CD4-positive, alpha-beta memory T cell (primary cell): ENCODE data around the gene SLC8A1. TPM values are rescaled to one million over a fixed set of nuclear protein-coding genes. Genes with fewer than 3 reads are reported as not detected.

Experiments used
- CTCF ChIA-PET: fragments of 350-600 bp; sonication (Branson Sonifier 250); formaldehyde crosslinking; loops from one replicate; lab custom pipeline; 2021; ENCODE audit warnings: inconsistent platforms; ENCODE audit not compliant: partially characterized antibody; lab: Charles Lee
- POLR2A ChIA-PET: fragments of 350-600 bp; sonication (Branson Sonifier 250); formaldehyde crosslinking; loops from one replicate; lab custom pipeline; 2021; ENCODE audit not compliant: partially characterized antibody; lab: Charles Lee
- DNase-seq, 5 donors: peaks; one replicate each; pipeline versions ENCODE4 v3.0.0 to v3.0.0-alpha.2; 2020 to 2022; ENCODE audit warnings: mixed read lengths in 1 of 5
- H3K27ac ChIP-seq: one replicate; pipeline ENCODE4 v1.7.0; 2013; ENCODE audit warnings: low read depth, low read length
- H3K27me3 ChIP-seq: 2 replicates; pipeline ENCODE4 v1.7.0; 2013; ENCODE audit warnings: mild to moderate bottlenecking, low read length, moderate library complexity; ENCODE audit not compliant: insufficient read depth
- H3K36me3 ChIP-seq: 2 replicates; pipeline ENCODE4 v1.7.0; 2013; ENCODE audit warnings: mild to moderate bottlenecking, low read length, moderate library complexity; ENCODE audit not compliant: insufficient read depth
- H3K4me1 ChIP-seq: 2 replicates; pipeline ENCODE4 v1.7.0; 2013; ENCODE audit warnings: mild to moderate bottlenecking, low read length, moderate library complexity; ENCODE audit not compliant: insufficient read depth
- H3K4me3 ChIP-seq, 2 donors: one replicate each; pipeline ENCODE4 v1.7.0; 2013; ENCODE audit warnings: low read length in 2 of 2, mild to moderate bottlenecking in 1 of 2
- H3K9me3 ChIP-seq, 2 donors: one replicate each; pipeline ENCODE4 v1.7.0; 2013; ENCODE audit warnings: low read length in 2 of 2, control low read depth in 1 of 2; ENCODE audit not compliant: control insufficient read depth in 1 of 2
- H3K27ac Mint-ChIP-seq, 7 donors: one replicate each; pipeline ENCODE4 v1.8.0; 2020 to 2021; ENCODE audit warnings: mixed read lengths in 7 of 7, mild to moderate bottlenecking in 6 of 7, inconsistent platforms in 3 of 7, moderate library complexity in 3 of 7
- H3K27me3 Mint-ChIP-seq, 2 donors: one replicate each; pipeline ENCODE4 v1.8.0; 2020 to 2021; ENCODE audit warnings: mixed read lengths in 2 of 2
- H3K36me3 Mint-ChIP-seq, 2 donors: one replicate each; pipeline ENCODE4 v1.8.0; 2020 to 2021; ENCODE audit warnings: mixed read lengths in 2 of 2, inconsistent platforms in 1 of 2, mild to moderate bottlenecking in 1 of 2
- H3K4me1 Mint-ChIP-seq, 4 donors: one replicate each; pipeline ENCODE4 v1.8.0; 2020 to 2021; ENCODE audit warnings: mixed read lengths in 4 of 4, mild to moderate bottlenecking in 1 of 4
- H3K4me3 Mint-ChIP-seq, 8 donors: one replicate each; pipeline ENCODE4 v1.8.0; 2020 to 2021; ENCODE audit warnings: mixed read lengths in 8 of 8, mild to moderate bottlenecking in 7 of 8, moderate library complexity in 6 of 8, inconsistent platforms in 3 of 8
- H3K9me3 Mint-ChIP-seq, 8 donors: one replicate each; pipeline ENCODE4 v1.8.0; 2020 to 2021; ENCODE audit warnings: mixed read lengths in 8 of 8, mild to moderate bottlenecking in 5 of 8, inconsistent platforms in 3 of 8, moderate library complexity in 1 of 8
- intact Hi-C: fragments of 100-400 bp; cut with micrococcal nuclease; formaldehyde crosslinking; loops from one replicate; pipeline ENCODE4 v1.15.1; 2023
- polyA plus RNA-seq, 2 donors: library from polyadenylated mRNA; unstranded; fragments of 300-500 nt; fragmentation: Illumina TruSeq; gene quantifications; one replicate each; pipeline ENCODE4 v1.2.3, GENCODE V29; 2021
- total RNA-seq, 2 experiments: library from RNA; stranded (reverse); gene quantifications; one replicate each; pipeline ENCODE4 v1.2.3, GENCODE V29; 2021

Gene SLC8A1
- total and polyA plus RNA-seq, 4 experiments from 2014 or later, result 0.36 to 0.79 TPM; not detected in 2

DNA sequence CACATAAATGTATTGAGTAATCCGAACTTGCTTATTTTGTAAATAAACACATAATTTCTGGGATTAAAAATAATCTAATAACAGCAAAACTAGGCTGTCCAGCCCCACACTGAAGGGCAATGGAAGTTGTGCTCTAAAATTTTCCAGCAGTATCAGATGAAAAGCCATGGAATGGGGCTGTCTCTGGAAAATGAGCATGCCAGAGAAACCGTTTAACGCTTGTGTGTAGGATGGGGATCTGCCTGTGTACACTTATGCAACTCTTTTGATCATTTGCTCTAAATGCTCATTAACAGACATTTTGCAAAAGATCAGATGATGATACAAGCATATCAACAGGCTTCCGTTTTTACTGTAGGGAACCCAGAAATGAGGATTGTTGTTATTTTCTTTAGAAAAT lies 177.6 kb downstream of the SLC8A1 start:
- Mint-ChIP-seq H3K27ac (no peak overlapping the region), H3K4me3 (no peak overlapping the region), H3K4me1 (no peaks in the 10 kb centered on the region), H3K36me3 (no peaks in the 10 kb centered on the region), H3K9me3 (peaks cover 0 to 5% (median 0%) of the 10 kb centered on the region in 8 donors), H3K27me3 (no peaks in the 10 kb centered on the region)
- no peaks in the 10 kb centered on the region for H3K9me3 ChIP-seq
- no peaks in the 10 kb centered on the region for H3K36me3 ChIP-seq
- intact Hi-C loops, result no loop called here
- no peaks in the 10 kb centered on the region for H3K4me1 ChIP-seq
- H3K27ac ChIP-seq, result no peak overlapping the region
- no peak overlapping the region for H3K4me3 ChIP-seq
- DNase-seq, result no peak
- H3K27me3 ChIP-seq, result no peaks in the 10 kb centered on the region
- ChIA-PET POLR2A (no interaction called here), CTCF (no interaction called here)

DNA sequence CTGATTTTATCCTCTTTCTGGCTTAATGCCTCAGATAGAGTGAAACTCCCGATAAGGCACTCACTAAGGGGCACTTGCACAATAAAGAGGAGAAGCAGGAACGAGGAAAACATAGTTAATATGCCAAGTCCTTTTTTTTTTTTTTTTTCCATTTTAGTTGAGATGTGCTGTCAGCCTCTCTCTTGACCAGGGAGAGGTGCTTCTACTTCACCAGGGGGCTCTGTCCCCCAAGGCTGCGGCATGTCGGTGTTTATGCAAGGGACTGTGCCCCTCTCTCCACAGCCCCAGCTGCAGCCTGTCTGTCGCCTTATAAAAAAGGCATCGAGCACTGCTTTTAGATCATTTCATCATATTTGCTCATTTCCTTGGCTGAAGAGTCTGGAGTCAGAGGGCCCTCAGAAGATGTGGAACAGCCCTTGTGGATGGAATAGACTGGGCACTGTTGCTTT lies 178.1 kb downstream of the SLC8A1 start:
- Histone ChIP-seq H3K27ac (no peak overlapping the region), H3K9me3 (no peaks in the 10 kb centered on the region), H3K4me1 (no peaks in the 10 kb centered on the region), H3K4me3 (no peak overlapping the region), H3K36me3 (no peaks in the 10 kb centered on the region), H3K27me3 (no peaks in the 10 kb centered on the region)
- ChIA-PET CTCF (no interaction called here), POLR2A (no interaction called here)
- no peak for DNase-seq
- Mint-ChIP-seq H3K4me1 (no peaks in the 10 kb centered on the region), H3K27me3 (no peaks in the 10 kb centered on the region), H3K27ac (no peak overlapping the region), H3K36me3 (no peaks in the 10 kb centered on the region), H3K4me3 (no peak overlapping the region), H3K9me3 (peaks cover 0 to 5% (median 0%) of the 10 kb centered on the region in 8 donors)
- intact Hi-C loops, result no loop called here

DNA sequence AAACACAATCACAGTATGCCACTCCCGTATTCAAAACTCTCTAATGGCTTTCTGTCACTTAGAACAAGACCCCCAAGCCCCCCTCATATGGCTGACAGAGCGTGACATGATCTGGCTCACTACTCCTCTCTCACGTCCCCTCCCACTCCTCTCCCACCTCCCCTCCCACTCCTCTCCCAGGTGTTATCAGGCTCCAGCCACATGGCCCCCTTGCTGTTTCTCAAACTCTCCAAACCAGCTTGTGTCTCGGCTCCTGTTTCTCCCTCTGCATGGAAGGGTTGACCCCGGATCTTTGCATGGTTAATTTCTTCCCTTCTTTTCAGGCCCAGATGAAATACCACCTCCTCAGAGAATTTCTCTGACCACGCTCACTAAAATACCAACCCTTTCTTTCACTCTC lies 180.8 kb downstream of the SLC8A1 start:
- Histone ChIP-seq H3K27ac (no peak overlapping the region), H3K36me3 (no peaks in the 10 kb centered on the region), H3K27me3 (no peaks in the 10 kb centered on the region), H3K4me3 (no peak overlapping the region), H3K9me3 (no peaks in the 10 kb centered on the region), H3K4me1 (no peaks in the 10 kb centered on the region)
- H3K9me3 Mint-ChIP-seq, result peaks cover 0 to 5% (median 0%) of the 10 kb centered on the region in 8 donors
- no peak overlapping the region for H3K4me3 Mint-ChIP-seq
- no peaks in the 10 kb centered on the region for H3K4me1 Mint-ChIP-seq
- H3K27ac Mint-ChIP-seq, result no peak overlapping the region
- intact Hi-C loops, result no loop called here
- H3K27me3 Mint-ChIP-seq, result no peaks in the 10 kb centered on the region
- CTCF ChIA-PET, result no interaction called here
- POLR2A ChIA-PET, result no interaction called here
- DNase-seq, result no peak
- H3K36me3 Mint-ChIP-seq, result no peaks in the 10 kb centered on the region

- no peaks in the 10 kb centered on the region for H3K4me1 Mint-ChIP-seq
- Histone ChIP-seq H3K4me3 (no peak overlapping the region), H3K9me3 (no peaks in the 10 kb centered on the region), H3K27me3 (no peaks in the 10 kb centered on the region), H3K36me3 (no peaks in the 10 kb centered on the region), H3K4me1 (no peaks in the 10 kb centered on the region), H3K27ac (no peak overlapping the region)
- H3K9me3 Mint-ChIP-seq, result peaks cover 0 to 5% (median 0%) of the 10 kb centered on the region in 8 donors
- no peak for DNase-seq
- H3K4me3 Mint-ChIP-seq, result no peak overlapping the region
- CTCF ChIA-PET, result no interaction called here
- intact Hi-C loops, result no loop called here
- POLR2A ChIA-PET, result no interaction called here
- no peak overlapping the region for H3K27ac Mint-ChIP-seq
- H3K36me3 Mint-ChIP-seq, result no peaks in the 10 kb centered on the region
- no peaks in the 10 kb centered on the region for H3K27me3 Mint-ChIP-seq
Measured at GRCh38 chr2:40270372-40270771, 181.5 kb downstream of the SLC8A1 start.

GRCh38 chr2:40268566-40268965 lies 183.3 kb downstream of the SLC8A1 start:
- no peaks in the 10 kb centered on the region for H3K27me3 Mint-ChIP-seq
- no peaks in the 10 kb centered on the region for H3K4me1 ChIP-seq
- H3K36me3 ChIP-seq, result no peaks in the 10 kb centered on the region
- no peak overlapping the region for H3K27ac Mint-ChIP-seq
- no peaks in the 10 kb centered on the region for H3K27me3 ChIP-seq
- H3K27ac ChIP-seq, result no peak overlapping the region
- no peaks in the 10 kb centered on the region for H3K9me3 ChIP-seq
- H3K4me3 ChIP-seq, result no peak overlapping the region
- no peak for DNase-seq
- no peaks in the 10 kb centered on the region for H3K36me3 Mint-ChIP-seq
- ChIA-PET POLR2A (no interaction called here), CTCF (no interaction called here)
- no peaks in the 10 kb centered on the region for H3K4me1 Mint-ChIP-seq
- H3K9me3 Mint-ChIP-seq, result peaks cover 0 to 5% (median 0%) of the 10 kb centered on the region in 8 donors
- intact Hi-C loops, result no loop called here
- H3K4me3 Mint-ChIP-seq, result no peak overlapping the region

DNA sequence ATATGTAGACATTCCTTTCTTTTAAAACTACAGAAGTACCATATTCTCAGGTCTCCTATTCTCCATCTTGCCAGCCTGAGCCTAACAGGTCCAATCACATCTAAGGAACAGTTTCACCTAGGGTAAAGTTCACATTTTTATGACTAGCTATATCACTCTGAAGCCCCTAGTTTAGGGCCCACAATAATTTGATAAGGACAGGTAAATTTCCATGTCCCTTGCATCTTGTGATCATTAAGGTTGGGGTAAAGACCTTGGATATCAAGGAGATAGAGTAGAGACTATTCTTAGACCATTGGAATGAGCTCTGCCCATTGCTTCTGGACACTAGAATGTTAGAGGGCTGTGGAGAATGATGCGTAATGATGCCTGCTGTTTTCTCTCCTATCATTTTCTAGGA lies 185.7 kb downstream of the SLC8A1 start:
- Histone ChIP-seq H3K4me1 (no peaks in the 10 kb centered on the region), H3K4me3 (no peak overlapping the region), H3K36me3 (no peaks in the 10 kb centered on the region), H3K27me3 (no peaks in the 10 kb centered on the region), H3K9me3 (no peaks in the 10 kb centered on the region), H3K27ac (no peak overlapping the region)
- POLR2A ChIA-PET, result no interaction called here
- intact Hi-C loops, result no loop called here
- Mint-ChIP-seq H3K4me1 (no peaks in the 10 kb centered on the region), H3K27ac (no peak overlapping the region), H3K9me3 (peaks cover 0 to 3% (median 0%) of the 10 kb centered on the region in 8 donors), H3K27me3 (no peaks in the 10 kb centered on the region), H3K4me3 (no peak overlapping the region), H3K36me3 (no peaks in the 10 kb centered on the region)
- CTCF ChIA-PET, result no interaction called here
- DNase-seq, result no peak

- H3K9me3 ChIP-seq, result no peaks in the 10 kb centered on the region
- H3K27ac ChIP-seq, result no peak overlapping the region
- H3K9me3 Mint-ChIP-seq, result peaks cover 0 to 3% (median 0%) of the 10 kb centered on the region in 8 donors
- CTCF ChIA-PET, result no interaction called here
- no peak for DNase-seq
- POLR2A ChIA-PET, result no interaction called here
- H3K36me3 ChIP-seq, result no peaks in the 10 kb centered on the region
- no peaks in the 10 kb centered on the region for H3K4me1 Mint-ChIP-seq
- no peaks in the 10 kb centered on the region for H3K27me3 ChIP-seq
- intact Hi-C loops, result no loop called here
- H3K4me3 ChIP-seq, result no peak overlapping the region
- H3K27ac Mint-ChIP-seq, result no peak overlapping the region
- H3K4me3 Mint-ChIP-seq, result no peak overlapping the region
- H3K36me3 Mint-ChIP-seq, result no peaks in the 10 kb centered on the region
- no peaks in the 10 kb centered on the region for H3K27me3 Mint-ChIP-seq
- H3K4me1 ChIP-seq, result no peaks in the 10 kb centered on the region
Measured at GRCh38 chr2:40265602-40266001, 186.3 kb downstream of the SLC8A1 start.

DNA sequence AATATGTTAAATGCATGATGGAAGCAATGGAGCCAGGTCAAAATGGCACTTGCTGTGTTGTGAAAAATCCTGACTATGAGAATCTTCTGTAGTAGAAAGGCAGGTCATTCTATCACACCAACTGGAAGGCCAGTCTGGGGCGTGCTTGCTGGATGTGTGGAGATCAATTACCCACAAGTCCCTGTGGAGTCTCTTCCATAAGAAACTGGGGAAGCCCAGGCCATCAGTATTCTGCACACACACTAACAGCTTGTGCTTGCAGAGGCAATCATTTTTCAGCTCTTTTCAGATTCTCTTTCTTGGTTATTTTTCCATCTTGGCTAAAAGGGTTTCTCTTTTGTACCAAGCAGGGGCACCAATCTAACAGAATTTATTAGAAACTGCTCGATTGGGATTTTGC lies 190.8 kb downstream of the SLC8A1 start:
- Histone ChIP-seq H3K9me3 (no peaks in the 10 kb centered on the region), H3K4me1 (no peaks in the 10 kb centered on the region), H3K36me3 (no peaks in the 10 kb centered on the region), H3K27me3 (no peaks in the 10 kb centered on the region), H3K27ac (no peak overlapping the region), H3K4me3 (no peak overlapping the region)
- ChIA-PET CTCF (no interaction called here), POLR2A (no interaction called here)
- Mint-ChIP-seq H3K36me3 (no peaks in the 10 kb centered on the region), H3K9me3 (peaks cover 0 to 3% (median 0%) of the 10 kb centered on the region in 8 donors), H3K27me3 (no peaks in the 10 kb centered on the region), H3K4me1 (no peaks in the 10 kb centered on the region), H3K4me3 (no peak overlapping the region), H3K27ac (no peak overlapping the region)
- no peak for DNase-seq
- intact Hi-C loops, result no loop called here
